GM21737 (cell line): ENCODE results near the gene KCNK3.

Experiments used
- ATAC-seq: cut with Tn5 transposase; IDR thresholded peaks from one replicate; pipeline ENCODE4 v1.9.1; 2021; ENCODE audit warnings: mild to moderate bottlenecking, moderate library complexity; ENCODE audit not compliant: unreplicated experiment

Gene KCNK3

GRCh38 chr2:26710145-26710544 lies 17.6 kb downstream of the KCNK3 start:
- no peak for ATAC-seq

DNA sequence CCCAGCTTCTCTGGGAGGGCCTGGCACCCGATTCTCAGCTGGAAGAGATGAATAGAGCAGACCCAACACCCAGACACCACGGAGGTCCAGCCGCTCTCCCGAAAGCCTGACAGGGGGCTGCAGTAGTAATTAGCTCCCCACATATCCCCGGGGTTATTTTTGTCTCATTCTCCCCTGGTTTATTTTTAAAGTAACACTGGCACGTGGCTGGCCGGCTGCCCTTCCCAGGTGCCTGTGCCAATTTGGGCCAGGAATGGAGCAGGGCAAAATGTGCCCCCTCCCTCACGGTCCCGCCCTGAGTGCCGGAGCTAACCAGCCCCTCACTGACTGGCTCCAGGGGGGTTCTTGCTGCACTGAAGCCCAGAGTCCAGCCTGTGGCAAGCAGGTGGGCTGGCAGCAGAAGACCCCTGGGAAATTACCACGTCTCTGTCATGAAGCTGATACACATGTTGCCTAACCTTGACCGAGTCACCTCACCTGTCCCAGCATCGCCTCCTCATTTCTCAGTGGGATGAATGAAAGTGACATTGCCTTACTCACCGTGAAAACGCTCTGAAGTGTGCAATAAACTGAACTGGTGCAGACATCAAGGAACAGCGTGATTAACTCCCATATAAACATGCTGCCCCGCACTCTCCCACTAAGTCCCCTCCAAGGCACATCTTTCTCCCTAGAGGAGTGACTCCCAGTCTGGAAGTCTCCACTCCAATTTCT lies 18.4 kb downstream of the KCNK3 start:
- ATAC-seq: no peak

- ATAC-seq: no peak
Measured at GRCh38 chr2:26711457-26712161, 19.1 kb downstream of the KCNK3 start.

DNA sequence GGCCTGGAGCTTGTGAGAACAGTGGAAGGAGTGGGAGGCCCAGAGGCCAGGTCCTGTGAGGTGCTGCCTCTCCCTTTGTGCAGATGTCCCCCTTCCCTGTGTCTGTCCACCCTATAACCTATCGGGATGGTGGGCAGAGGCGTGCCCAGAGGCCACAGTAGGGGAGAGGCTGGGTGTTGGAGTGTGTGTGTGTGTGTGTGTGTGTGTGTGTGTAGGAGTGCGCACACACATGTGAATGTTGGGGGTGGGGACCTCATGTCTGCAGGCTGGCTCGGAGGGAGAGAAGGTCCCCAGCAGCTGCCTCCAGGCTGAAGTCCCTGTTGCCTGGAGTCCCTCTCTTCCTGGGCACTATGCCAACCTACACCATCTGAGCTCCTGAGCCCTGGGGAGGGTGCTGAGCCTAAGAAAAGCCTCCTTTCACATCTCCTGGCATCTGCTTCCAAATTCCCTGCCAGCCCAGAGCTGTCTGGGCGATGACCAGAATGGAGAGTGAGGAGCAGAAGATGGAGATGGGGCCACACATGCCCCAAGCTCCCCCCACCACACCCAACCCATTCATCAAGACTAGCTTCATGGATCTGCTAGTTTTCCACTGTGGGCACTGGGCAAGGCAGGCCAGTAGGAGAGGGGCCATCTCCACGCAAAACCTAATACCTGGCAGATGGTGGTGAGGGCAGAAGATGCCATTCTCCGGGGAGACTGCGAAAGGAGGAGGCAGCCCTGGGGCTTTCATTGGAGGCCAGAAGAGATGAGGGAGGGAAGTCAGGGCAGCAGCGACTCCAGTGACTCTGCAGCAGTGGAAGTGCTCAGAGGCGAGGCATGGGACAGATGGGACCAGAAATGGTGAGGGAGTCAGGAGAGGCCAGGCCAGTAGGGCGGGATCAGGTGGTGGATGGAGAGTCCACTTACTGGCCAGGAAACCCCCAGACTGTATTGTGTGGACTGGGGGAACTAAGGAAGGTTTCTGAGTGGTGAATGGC lies 20.3 kb downstream of the KCNK3 start:
- no peak for ATAC-seq

DNA sequence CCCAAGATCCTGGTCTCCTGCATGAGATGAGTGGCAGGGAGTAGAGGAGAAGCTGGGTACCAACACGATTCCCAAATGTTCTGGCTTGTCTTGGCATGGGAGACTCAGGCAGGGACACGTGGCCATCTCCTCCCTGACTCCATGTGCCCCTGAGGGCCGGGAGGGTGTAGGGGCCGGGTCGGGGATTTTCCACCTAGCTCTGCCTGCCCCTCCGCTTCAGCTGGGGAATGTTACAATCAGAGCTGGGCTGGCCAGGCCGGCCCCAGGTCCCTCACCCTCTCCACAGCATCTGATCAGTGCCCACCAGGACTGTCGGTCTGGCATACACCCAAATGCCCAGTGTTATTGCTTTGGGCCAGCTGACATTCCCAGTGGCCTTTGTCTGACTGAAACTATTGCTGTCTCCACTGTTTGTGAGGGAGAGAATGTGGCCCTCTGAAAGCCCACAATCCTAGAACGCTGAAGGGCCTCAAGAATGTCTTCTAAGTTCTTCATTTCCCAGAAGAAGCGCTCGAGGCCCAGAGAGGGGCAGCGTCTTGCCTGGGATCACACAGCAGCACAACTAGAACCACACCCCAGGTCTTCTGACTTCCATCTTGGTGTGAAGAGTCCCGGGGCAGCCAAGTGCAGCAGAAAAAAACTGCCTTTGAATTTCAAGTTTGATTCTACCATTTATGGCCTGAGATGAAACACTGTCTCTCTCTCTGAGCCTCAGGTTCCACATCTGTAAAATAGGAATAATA lies 23.2 kb downstream of the KCNK3 start:
- no peak for ATAC-seq

GRCh38 chr2:26716340-26716739 lies 23.8 kb downstream of the KCNK3 start:
- ATAC-seq: no peak

DNA sequence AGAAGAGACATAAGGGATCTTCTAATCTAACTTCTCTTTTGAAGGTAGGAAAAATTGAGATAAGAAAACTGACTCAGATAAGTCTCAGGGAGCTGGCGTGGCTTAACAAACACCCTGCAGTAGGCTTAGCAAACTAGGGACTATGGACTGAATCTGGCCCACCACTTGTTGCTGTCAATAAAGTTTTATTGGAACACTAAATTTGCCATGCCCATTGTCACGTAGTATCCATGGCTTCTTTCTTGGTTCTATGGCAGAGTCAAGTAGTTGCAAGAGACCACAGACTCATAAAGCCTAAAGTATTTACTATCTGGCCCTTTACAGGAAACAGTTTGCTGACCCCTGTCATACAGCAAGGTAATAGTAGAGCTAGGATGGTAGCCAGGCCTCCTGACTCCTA lies 24.2 kb downstream of the KCNK3 start:
- no peak for ATAC-seq

- ATAC-seq: no peak
Measured at GRCh38 chr2:26717362-26717761, 24.8 kb downstream of the KCNK3 start.

GRCh38 chr2:26718949-26719686 lies 26.6 kb downstream of the KCNK3 start:
- ATAC-seq: no peak

DNA sequence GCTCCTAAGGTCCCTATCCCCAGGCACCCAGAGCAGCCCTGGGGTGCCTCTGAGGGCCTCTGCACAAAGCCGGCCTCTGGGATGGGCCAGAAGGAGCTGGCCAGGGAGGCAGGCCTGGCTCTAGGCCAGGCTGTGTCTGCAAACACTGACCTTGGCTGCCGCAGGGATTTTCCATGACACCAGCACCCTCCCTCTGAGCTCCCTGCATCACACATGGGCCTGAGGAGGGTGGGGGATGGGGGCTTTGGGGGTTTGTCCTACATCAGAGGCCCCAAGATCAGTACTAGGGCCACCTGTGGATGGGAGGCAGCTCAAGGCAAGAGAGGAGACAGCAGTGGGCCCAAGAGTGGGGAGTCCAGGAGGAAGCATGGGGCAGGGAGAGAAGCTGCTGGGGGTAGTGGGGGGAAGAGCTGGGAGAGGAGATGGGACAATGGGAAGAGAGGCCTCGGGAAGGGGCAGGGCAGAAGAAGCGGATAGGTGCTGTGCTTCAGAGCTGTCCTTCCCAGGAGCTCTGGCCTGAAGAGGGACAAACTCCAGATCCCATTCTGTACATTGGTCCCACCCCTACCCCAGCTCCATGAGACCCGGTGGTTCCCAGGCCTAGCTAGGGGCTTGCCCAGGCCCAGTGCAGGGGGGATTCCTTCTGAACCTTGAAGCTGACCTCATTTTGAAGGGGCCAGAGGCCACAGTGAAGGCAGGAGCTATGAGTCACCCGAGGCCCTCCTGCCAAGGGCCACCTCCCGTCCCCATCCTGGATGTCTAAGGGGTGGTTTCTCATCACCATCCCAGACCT lies 28.0 kb downstream of the KCNK3 start:
- ATAC-seq: no peak

DNA sequence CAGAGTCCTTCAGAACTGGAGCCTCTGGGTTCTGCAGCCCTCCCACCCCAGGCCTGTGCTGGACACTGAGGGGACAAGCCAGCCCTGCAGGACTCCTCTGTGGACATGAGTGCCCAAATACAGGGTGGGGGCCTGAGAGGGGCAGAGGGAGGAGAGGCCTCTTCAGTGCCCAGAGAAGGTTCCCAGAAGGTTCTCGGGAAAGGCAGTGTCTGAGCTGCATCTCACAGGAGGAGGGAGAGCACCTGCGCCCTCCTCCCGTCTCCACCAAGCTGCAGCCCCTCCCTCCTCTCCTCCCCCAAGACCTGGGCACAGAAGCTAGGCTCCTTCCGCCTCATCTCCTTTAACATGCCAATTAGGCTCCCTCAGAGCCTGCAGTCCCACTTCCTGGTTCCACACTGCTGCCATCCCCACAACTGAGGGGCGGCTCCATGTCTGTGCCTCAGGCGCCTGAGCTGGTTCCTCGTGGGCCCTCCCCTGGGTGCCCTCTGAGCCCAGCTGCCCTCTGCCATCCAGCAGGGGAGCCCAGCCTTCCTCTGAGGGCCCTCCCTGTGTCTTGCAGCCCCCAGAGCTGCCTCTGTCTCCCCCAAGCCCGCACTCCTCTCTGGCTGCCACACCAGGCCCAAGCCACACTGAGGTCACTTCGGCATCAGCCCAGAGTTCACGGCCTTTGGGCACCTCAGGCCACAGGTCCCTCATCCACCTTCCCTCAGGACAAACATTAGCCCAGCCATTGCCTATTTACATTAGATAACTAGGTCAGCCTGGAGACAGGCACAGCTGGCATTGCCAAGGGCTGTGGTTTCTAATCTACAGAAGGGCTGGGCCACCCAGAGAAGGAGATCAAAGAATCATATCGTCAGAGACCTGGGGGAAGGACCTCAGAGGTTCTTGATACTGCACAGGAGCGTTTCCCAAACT lies 28.9 kb downstream of the KCNK3 start:
- no peak for ATAC-seq

GRCh38 chr2:26722328-26722727 lies 29.8 kb downstream of the KCNK3 start:
- ATAC-seq: no peak

DNA sequence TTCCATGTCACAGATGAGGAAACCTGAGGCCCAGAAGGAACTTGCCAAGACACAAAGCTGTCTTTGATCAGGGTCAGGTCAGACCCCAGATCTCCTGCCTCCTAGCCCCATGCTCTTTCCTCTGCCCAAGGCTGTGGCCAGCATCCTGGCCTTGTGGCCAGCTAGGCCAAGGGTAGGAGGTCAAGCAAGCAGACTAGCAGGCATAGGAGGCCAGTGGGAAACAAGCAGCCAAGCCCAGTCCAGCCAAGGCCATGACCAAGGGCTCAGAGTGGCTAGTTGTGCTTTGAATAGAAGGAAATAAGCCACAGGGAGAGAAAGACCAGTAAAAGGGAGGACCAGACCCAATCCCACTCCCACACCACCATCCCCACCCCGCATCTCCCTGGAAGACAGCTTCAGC lies 30.4 kb downstream of the KCNK3 start:
- ATAC-seq: no peak

- ATAC-seq: no peak
Measured at GRCh38 chr2:26723475-26723874, 31.0 kb downstream of the KCNK3 start.

DNA sequence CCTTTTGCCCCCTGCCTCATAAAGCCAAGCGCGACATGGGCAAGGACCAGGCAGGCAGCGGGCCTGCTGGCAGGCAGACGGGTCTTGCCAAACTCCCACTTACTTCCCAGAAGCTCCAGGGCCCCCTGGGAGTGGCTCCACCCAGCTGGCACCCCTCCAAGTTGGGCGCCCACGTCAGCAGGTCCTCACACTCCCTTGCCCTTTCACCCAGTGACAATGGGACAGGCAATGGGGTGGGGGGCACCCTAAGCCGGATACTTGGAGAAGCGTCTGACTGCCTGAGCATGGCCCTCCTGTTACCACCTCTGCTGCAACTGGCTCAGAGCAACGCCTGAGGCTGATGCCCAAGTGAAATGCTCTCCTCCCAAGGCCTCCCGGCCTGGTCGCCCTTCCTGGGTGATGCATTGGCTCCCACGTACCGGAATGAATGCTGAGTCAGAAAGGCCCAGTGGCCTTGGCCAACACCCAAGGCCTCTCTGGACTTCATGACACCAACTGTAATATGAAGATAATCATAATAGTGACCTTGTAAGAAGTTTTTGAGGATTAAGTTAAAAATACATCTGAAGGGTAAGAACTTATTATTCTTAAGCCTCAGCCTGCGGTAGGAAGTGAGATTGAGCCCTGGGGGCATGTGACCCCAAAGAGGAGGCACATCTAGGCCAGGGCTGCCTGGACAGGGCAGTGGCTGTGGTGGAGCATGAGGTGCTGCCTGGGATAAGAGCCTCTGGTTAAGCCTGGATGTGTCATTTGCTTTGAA lies 31.6 kb downstream of the KCNK3 start:
- no peak for ATAC-seq

DNA sequence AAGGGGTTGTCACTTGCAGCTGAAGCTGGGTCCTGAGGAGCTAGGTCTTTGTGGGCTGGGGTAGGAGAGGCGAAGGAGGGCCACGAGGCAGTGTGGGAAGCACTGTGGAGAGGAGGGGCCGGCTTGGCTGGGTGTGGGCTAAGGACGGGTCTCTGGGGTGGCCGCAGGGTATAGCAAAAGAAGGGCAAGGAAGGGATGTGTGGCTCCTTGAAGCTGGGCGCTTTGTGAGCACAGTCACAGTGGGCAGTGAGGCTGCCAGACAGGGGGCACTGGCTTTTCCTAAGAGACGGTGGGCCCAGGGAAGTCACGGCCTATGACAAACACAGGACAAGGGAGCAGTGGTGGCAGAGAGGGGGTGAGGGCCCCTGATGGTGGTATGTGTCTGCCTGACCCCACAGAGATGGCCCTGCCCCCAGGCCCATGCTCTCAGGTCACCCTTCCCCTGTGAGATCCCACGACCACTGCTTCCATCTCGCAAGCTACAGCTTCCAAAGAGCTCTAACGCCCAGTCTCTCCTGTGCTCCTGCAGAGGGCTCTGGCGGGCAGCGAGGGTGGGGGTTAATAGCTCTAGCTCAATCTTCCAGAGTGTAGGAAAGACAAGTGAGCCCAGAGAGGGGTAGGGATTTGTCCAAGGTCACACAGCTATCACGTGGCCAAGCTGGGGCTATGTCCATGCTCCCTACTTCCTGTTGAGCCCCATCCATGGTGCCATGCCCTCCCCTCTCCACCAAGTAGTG lies 32.4 kb downstream of the KCNK3 start:
- ATAC-seq: no peak

DNA sequence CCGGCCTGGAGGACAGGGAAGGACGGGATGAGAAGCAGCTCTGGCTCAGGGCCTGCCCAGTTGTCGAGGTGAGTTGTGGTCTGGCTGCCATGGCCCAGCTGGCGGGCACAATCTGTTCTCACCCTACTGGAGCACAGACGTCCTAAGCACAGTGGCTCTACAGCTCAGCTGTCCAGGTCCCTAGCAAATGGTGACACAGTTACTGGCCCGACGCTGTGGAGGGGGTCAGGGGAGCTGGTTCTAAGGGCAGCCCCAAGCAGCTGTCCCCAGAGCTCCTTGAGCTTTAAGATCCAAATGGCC lies 32.9 kb downstream of the KCNK3 start:
- no peak for ATAC-seq
